Measurements from ENCODE around the gene PLPPR1.

- no peak for TF ChIP-seq CTCF (IDR thresholded peaks at IDR 0.05)
- no peak for TF ChIP-seq POLR2A (IDR thresholded peaks at IDR 0.05)
Observed at GRCh38 chr9:101359679-101360078, 331.2 kb downstream of the PLPPR1 start.
